IMR-90 (cell line): ENCODE results near the gene PRKAG2. TPM values are rescaled to one million over a fixed set of nuclear protein-coding genes. Genes with fewer than 3 reads are reported as not detected.

Experiments used
- ATAC-seq: fragments of 200-7000 bp; cut with Tn5 transposase; 2 replicates; pipeline ENCODE4 v1.9.1; 2020; ENCODE audit warnings: low read depth, mild to moderate bottlenecking, moderate library complexity
- BruUV-seq: library from RNA; stranded (reverse); fragments of 400-500 nt; replicated peaks from 2 replicates; lab custom pipeline; 2021; lab: Mats Ljungman, UMichigan
- CTCF ChIA-PET: fragments of 300-600 bp; formaldehyde crosslinking; extraction: SDS; loops from one replicate; lab custom pipeline; 2021; ENCODE audit warnings: antibody characterized with exemption; lab: Yijun Ruan, JAX
- POLR2A ChIA-PET: fragments of 300-600 bp; sonication (Branson Sonifier 250); formaldehyde crosslinking; loops from one replicate; lab custom pipeline; 2022; ENCODE audit warnings: antibody characterized with exemption; ENCODE audit not compliant: unreplicated experiment; lab: Charles Lee
- DNase-seq: peaks from one replicate; pipeline ENCODE4 v3.0.0; 2013
- H2AFZ ChIP-seq: replicated peaks from 2 replicates; pipeline ENCODE3; 2013; ENCODE audit warnings: low read length, mild to moderate bottlenecking; ENCODE audit not compliant: poor library complexity
- H2AK5ac ChIP-seq: 2 replicates; pipeline ENCODE4 v1.6.1; 2013; ENCODE audit warnings: low read depth, low read length, inconsistent platforms
- H2AK9ac ChIP-seq: replicated peaks from 2 replicates; pipeline ENCODE3; 2013; ENCODE audit warnings: mild to moderate bottlenecking, low read depth, low read length, moderate library complexity; ENCODE audit not compliant: poor library complexity
- H2BK120ac ChIP-seq: 2 replicates; pipeline ENCODE4 v1.6.1; 2013; ENCODE audit warnings: low read depth, low read length, inconsistent platforms
- H2BK15ac ChIP-seq: 3 replicates; pipeline ENCODE4 v1.6.1; 2013; ENCODE audit warnings: low read depth, low read length, inconsistent platforms
- H2BK20ac ChIP-seq: 2 replicates; pipeline ENCODE4 v1.6.1; 2013; ENCODE audit warnings: low read depth, mild to moderate bottlenecking, inconsistent platforms, low read length, moderate library complexity
- H2BK5ac ChIP-seq: 2 replicates; pipeline ENCODE4 v1.6.1; 2013; ENCODE audit warnings: mild to moderate bottlenecking, low read depth, low read length, inconsistent platforms; ENCODE audit not compliant: poor library complexity, severe bottlenecking
- H3K14ac ChIP-seq: replicated peaks from 2 replicates; pipeline ENCODE4 v1.6.1; 2013; ENCODE audit warnings: low read depth, low read length, inconsistent platforms
- H3K18ac ChIP-seq: 2 replicates; pipeline ENCODE4 v1.6.1; 2013; ENCODE audit warnings: low read depth, low read length, control low read depth
- H3K23ac ChIP-seq: 2 replicates; pipeline ENCODE4 v1.6.1; 2013; ENCODE audit warnings: low read depth, low read length, inconsistent platforms
- H3K27ac ChIP-seq: 2 replicates; pipeline ENCODE4 v1.5.1; 2013; ENCODE audit warnings: mild to moderate bottlenecking, control low read depth, low read length; ENCODE audit not compliant: insufficient read depth
- H3K27me3 ChIP-seq: 2 replicates; pipeline ENCODE4 v1.6.1; 2013; ENCODE audit warnings: low read length; ENCODE audit not compliant: control insufficient read depth, insufficient read depth
- H3K36me3 ChIP-seq: 2 replicates; pipeline ENCODE4 v1.6.1; 2013; ENCODE audit warnings: low read length, mixed read lengths; ENCODE audit not compliant: control insufficient read depth, insufficient read depth
- H3K4ac ChIP-seq: 2 replicates; pipeline ENCODE4 v1.6.1; 2013; ENCODE audit warnings: low read depth, low read length, inconsistent platforms
- H3K4me1 ChIP-seq: 2 replicates; pipeline ENCODE4 v1.6.1; 2013; ENCODE audit warnings: low read length, mixed read lengths; ENCODE audit not compliant: control insufficient read depth, insufficient read depth
- H3K4me2 ChIP-seq: 2 replicates; pipeline ENCODE4 v1.6.1; 2013; ENCODE audit warnings: low read depth, mild to moderate bottlenecking, control low read depth, low read length, moderate library complexity
- H3K4me3 ChIP-seq: 2 replicates; pipeline ENCODE4 v1.5.1; 2013; ENCODE audit warnings: low read depth, mild to moderate bottlenecking, control low read depth, low read length, moderate library complexity; ENCODE audit not compliant: insufficient read depth
- H3K56ac ChIP-seq: 2 replicates; pipeline ENCODE4 v1.6.1; 2013; ENCODE audit warnings: low read length, inconsistent platforms; ENCODE audit not compliant: insufficient read depth; ENCODE audit errors: extremely low read depth
- H3K79me1 ChIP-seq, 2 experiments: 2 replicates each; pipeline ENCODE4 v1.6.1; 2013; ENCODE audit warnings: low read length in 2 of 2, inconsistent platforms in 1 of 2, low read depth in 1 of 2
- H3K9ac ChIP-seq: 2 replicates; pipeline ENCODE4 v1.6.1; 2013; ENCODE audit warnings: low read depth, low read length, control low read depth
- H3K9me1 ChIP-seq: 2 replicates; pipeline ENCODE4 v1.6.1; 2013; ENCODE audit warnings: low read length, inconsistent platforms; ENCODE audit not compliant: insufficient read depth
- H3K9me3 ChIP-seq: 2 replicates; pipeline ENCODE4 v1.6.1; 2013; ENCODE audit warnings: low read length; ENCODE audit not compliant: control insufficient read depth, insufficient read depth
- H4K20me1 ChIP-seq: 2 replicates; pipeline ENCODE4 v1.6.1; 2013; ENCODE audit warnings: low read length, inconsistent platforms; ENCODE audit not compliant: insufficient read depth
- H4K5ac ChIP-seq: 2 replicates; pipeline ENCODE4 v1.6.1; 2013; ENCODE audit warnings: mild to moderate bottlenecking, low read depth, low read length, control low read depth
- H4K8ac ChIP-seq, 2 experiments: 2 replicates each; pipeline ENCODE4 v1.6.1; 2013; ENCODE audit warnings: low read depth in 2 of 2, low read length in 2 of 2, control low read depth in 1 of 2, inconsistent platforms in 1 of 2
- H4K91ac ChIP-seq: 2 replicates; pipeline ENCODE4 v1.6.1; 2013; ENCODE audit warnings: low read depth, low read length, inconsistent platforms; ENCODE audit not compliant: insufficient read depth
- RAD21 ChIP-seq: IDR thresholded peaks from 2 replicates; pipeline ENCODE4 v1.6.1; 2012; ENCODE audit warnings: low read length, improper control_type of control experiment
- USF2 ChIP-seq: fragments of 150-350 bp; IDR thresholded peaks from 2 replicates; pipeline ENCODE4 v1.6.1; 2017; ENCODE audit warnings: mild to moderate bottlenecking, antibody characterized with exemption, low read length, low read depth
- WGBS, 2 experiments: methylation state at CpG; one replicate each; pipeline versions ENCODE4 v1.1.5 to v1.1.7; 2013; ENCODE audit warnings: missing lambda C conversion rate in 2 of 2; ENCODE audit not compliant: insufficient read length in 1 of 2; ENCODE audit errors: extremely low coverage in 2 of 2; 5-methylcytosine and 5-hydroxymethylcytosine counted together
- dilution Hi-C: fragments of 300-500 bp; cut with HindIII; formaldehyde crosslinking; loops from one replicate; pipeline ENCODE4 v1.14.3; 2018; ENCODE audit warnings: low sequenced_read_pairs; ENCODE audit not compliant: unreplicated experiment
- in situ Hi-C: fragments of 300-500 bp; cut with MboI; formaldehyde crosslinking; loops from 3 replicates; pipeline ENCODE4 v1.14.3; 2019; ENCODE audit warnings: low sequenced_read_pairs, inconsistent platforms, mixed read lengths
- intact Hi-C: fragments of 100-400 bp; cut with micrococcal nuclease; formaldehyde crosslinking; loops from 2 replicates; pipeline ENCODE4 v1.10.0; 2022
- polyA plus RNA-seq, 3 experiments: library from polyadenylated mRNA; depleted of rRNA; stranded (reverse); fragments of >200 nt; gene quantifications; 2 replicates each; pipeline ENCODE4 v1.2.3, GENCODE V29; 2012; ENCODE audit warnings: low replicate concordance in 1 of 3
- total RNA-seq: library from RNA; depleted of rRNA; stranded (reverse); fragments of >200 nt; gene quantifications from 2 replicates; pipeline ENCODE4 v1.2.3, GENCODE V29; 2012

The PRKAG2 gene
- total and polyA plus RNA-seq, 2 of the 4 experiments (the other 2 are of a cell fraction) = 15.4 to 21.6 TPM

DNA sequence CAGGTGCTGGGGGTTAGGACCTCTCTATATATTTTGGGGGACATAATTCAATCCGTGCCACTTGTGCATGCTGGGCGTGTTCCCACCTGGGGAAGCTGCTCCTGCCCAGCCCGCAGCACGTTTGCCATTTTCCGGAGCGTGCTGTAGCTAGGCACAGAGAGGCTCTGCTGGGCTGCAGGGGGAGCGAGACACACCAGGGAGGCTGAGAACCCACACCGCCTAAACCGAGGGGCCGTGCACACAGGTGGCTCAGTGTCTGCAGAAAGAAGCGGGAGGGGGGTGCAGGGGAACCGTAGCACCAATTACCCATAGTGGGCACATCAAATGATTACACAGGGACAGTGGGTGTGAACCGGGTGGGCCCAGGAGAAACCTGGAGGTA is 27.0 kb downstream of the PRKAG2 start:
- WGBS, 2 experiments = 85% methylated on average over 6 of the region's 13 CpGs; no CpG with 5 or more reads in 1 of the 2 experiments
- H3K9me3 ChIP-seq = no peaks in the 10 kb centered on the region
- TF ChIP-seq USF2 (no peak), RAD21 (no peak)
- dilution Hi-C loops = no loop called here
- no peak overlapping the region for H3K18ac ChIP-seq
- no peak overlapping the region for H3K14ac ChIP-seq
- H2BK20ac ChIP-seq = no peak overlapping the region
- no peak overlapping the region for H2AFZ ChIP-seq
- H4K5ac ChIP-seq = no peak overlapping the region
- H3K4ac ChIP-seq = no peak overlapping the region
- no peaks in the 10 kb centered on the region for H4K20me1 ChIP-seq
- no peak for ATAC-seq
- H3K56ac ChIP-seq = no peak overlapping the region
- no peak overlapping the region for H4K8ac ChIP-seq
- H3K4me2 ChIP-seq = no peak overlapping the region
- H3K27me3 ChIP-seq = peaks cover 22% of the 10 kb centered on the region
- BruUV-seq = no TSS peak
- no peak overlapping the region for H3K27ac ChIP-seq
- no peaks in the 10 kb centered on the region for H3K36me3 ChIP-seq
- H2AK9ac ChIP-seq = no peak overlapping the region
- no peak overlapping the region for H4K91ac ChIP-seq
- ChIA-PET CTCF (no interaction called here), POLR2A (no interaction called here)
- H3K4me3 ChIP-seq = no peak overlapping the region
- no peaks in the 10 kb centered on the region for H3K9me1 ChIP-seq
- no peaks in the 10 kb centered on the region for H3K79me1 ChIP-seq
- H2BK120ac ChIP-seq = no peak overlapping the region
- no peak overlapping the region for H3K23ac ChIP-seq
- intact Hi-C loops = no loop called here
- H2BK15ac ChIP-seq = no peak overlapping the region
- H3K4me1 ChIP-seq = no peaks in the 10 kb centered on the region
- H2AK5ac ChIP-seq = no peak overlapping the region
- in situ Hi-C loops = no loop called here
- DNase-seq = no peak
- H3K9ac ChIP-seq = no peak overlapping the region
- no peak overlapping the region for H2BK5ac ChIP-seq
